GM18951 (cell line): ENCODE results near the gene DNAJC27.

Experiments used
- POLR2A ChIP-seq: IDR thresholded peaks from 4 replicates; pipeline ENCODE4 v1.6.1; 2011; ENCODE audit warnings: mild to moderate bottlenecking; ENCODE audit not compliant: insufficient read length, insufficient read depth; ENCODE audit errors: extremely low read depth
- in situ Hi-C: fragments of 300-500 bp; cut with MboI; formaldehyde crosslinking; loops from one replicate; pipeline ENCODE4 v1.12.0; 2022; ENCODE audit warnings: low sequenced_read_pairs, mixed read lengths, inconsistent platforms; ENCODE audit not compliant: unreplicated experiment

The DNAJC27 gene

DNA sequence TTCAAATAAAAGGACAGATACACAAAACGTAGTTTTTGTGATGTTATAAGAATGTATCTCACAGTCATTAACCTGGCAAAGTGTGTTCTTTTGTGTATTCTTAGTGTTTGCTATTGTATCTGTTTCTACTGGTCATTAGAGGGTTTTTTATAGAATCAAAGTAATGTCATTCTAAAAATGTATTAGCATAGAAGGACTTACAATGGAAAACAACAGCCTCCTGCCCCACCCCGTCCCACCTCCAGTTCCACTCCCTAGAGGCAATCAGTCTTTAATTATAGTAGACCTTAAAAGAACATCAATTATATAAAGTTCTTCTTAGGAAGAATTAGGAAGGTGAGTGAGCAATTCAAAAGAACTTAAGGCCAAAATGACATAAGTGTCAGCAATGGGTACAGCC is 13.8 kb downstream of the DNAJC27 start:
- in situ Hi-C loops, result no loop called here
- TF ChIP-seq POLR2A, result no peak

DNA sequence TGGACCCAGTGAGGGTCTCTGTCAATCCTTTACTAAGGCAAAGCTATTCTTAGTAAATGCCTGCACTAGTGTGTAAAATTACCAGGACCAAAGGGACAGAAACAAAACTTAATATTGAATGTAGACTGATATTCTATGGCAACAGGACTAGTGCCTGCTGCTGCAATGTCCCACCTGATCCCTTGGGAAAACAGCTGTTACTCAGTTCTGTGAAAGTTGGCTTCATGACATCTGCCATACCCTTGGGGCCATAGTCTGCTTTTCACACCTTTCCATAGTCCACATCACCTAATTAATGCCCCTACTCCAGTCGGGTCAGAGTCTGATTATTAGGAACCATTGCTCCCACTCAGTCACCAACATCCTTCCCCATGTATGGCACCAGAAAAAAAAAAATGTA is 14.5 kb downstream of the DNAJC27 start:
- TF ChIP-seq POLR2A, result no peak
- in situ Hi-C loops, result no loop called here

DNA sequence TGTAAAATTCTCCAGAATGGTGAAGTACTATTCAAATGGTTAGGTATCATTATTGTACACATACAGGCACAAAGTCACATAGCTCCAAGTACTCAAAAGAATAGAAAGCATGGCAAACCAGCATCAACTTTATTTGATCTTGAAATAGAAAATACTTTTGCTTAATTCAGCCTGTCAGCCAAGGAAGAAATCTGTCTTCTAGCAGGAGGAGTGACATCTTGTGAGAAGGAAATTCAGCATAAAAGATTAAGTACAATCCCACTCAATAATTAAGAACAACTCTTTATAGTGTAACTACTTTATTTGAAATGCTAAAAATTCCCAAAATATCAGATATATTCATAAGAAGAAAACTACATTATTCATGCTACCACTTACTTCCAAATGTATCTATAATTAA is 15.8 kb downstream of the DNAJC27 start:
- TF ChIP-seq POLR2A, result no peak
- in situ Hi-C loops, result no loop called here

DNA sequence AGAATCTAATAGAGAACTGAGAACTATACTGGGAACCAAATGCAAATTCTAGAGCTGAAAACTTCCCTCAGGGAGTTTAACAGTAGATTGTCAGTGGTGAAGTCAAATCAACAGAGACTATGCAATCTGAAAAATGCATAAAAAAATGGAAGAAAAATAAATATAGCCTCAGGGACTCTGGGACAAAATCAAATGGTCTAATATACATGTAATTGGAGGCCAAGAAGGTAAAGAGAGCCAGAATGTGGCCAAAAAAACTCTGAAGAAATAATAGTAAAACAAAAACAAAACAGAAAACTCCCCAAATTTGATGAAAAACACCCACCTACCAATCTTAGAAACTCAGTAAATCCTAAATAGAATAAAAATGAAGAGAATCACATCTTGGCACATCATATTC is 16.5 kb downstream of the DNAJC27 start:
- TF ChIP-seq POLR2A, result no peak
- in situ Hi-C loops, result no loop called here

DNA sequence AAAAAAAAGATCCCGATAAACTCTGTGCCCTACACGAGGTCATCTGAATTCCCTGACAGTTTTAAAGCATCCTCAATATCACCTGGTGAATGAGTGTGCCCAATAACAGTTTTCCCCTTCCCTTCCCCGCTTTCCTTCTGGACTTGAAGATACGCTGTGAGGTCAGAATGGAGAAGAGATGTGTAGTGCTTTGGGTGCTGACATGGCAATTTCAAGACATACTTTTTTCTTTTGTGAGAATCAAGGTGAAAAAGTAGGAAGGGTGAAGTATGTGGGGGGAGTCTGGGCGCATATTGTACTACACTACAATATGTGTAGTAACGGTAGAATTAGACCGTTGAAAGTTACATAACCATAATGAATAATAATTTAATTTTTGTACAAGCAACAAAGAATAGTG is 21.7 kb downstream of the DNAJC27 start:
- TF ChIP-seq POLR2A, result no peak
- in situ Hi-C loops, result no loop called here

DNA sequence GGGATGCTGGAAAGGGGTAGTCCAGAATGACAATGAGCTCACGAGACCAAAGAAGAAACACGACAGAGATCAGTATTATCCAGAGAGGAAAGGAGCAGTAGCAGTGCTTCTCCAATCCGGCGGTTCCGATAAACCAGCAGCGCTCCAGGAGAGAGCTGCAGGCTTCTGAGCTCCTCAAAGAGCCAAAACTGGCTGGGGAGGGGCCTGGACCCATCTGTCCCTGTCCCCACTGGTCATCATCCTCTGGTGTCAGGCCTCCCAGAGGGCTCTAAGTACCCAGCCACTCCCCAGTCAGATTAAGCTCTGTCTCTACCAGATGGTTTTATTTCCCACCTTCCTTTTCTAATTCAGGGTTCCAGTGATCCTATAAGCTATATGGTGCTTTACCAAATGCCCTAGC is 23.2 kb downstream of the DNAJC27 start:
- in situ Hi-C loops, result no loop called here
- TF ChIP-seq POLR2A, result no peak

DNA sequence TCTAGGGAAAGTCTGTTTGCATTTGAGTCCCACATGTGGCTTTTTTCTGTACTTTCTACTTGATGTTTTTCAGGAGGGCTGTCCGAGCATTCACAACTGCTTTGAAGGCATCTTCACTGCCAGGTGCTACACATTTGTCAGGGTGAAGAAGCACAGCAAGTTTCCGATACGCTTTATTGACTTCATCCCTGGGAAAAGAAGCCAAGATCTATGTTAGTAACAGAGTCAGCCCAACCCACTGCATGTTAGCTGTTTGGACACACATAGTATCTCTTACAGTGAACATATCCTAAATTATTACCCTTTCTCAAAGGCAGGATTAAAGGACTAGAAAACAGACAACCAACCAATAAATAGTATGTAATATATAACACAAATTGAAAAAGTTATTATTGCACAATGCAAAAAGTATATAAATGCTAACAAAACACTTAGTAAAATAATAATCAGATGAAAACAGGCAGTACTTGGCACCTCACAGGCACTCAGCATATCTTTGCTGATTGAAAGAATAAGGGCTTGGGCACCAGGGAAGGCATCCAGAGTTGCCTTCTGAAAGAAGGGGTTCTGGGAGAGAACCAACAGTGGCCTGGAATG is 24.1 kb downstream of the DNAJC27 start:
- TF ChIP-seq POLR2A, result no peak
- in situ Hi-C loops, result no loop called here

DNA sequence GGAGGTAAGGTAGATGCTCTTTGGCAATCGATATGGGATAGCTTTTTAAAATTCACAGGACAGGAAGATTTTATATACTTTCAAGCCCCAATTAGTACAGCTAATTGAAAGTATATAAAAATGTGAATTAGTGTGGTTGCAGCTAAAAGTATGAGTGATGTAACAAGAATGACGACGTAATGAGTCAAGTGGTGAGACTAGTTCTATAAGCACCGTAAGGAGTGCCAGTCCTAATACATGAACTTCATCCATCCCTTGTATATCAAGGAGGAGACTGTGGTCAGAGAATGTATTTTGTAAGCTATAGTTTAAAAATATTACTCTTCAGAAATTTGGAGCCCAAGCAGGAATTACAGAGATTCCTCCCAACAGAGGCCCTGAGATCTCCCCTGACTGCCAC is 25.8 kb downstream of the DNAJC27 start:
- no peak for TF ChIP-seq POLR2A
- in situ Hi-C loops, result no loop called here

DNA sequence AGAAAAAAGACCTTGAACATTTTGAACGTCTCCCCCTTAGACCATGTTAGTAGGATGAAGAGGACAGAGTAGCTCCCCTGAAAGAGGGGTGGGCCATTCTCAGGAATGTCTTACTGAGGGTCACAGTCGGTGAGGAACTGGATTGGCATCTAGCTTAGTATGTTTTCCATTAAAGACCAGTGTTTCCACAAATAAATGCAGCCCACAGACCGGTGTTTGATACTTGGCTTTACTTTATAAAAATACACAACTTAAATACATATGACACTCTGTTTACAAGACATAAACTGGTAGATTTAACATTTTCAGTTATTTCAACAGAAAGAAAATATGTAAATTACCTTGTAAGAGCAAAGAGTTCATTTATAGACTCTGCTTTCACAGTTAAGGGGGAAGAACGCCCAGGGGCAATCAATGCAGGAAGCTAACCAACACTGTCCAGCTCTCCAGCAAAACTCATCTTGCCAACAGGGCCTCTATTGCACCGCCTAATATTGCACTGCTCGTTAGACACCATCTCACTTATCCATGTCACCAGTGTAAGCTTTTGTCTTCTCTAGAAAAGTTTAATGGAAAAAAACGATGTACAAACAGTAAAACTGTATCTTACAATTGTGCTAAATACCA is 28.2 kb downstream of the DNAJC27 start:
- TF ChIP-seq POLR2A, result no peak
- in situ Hi-C loops, result no loop called here

DNA sequence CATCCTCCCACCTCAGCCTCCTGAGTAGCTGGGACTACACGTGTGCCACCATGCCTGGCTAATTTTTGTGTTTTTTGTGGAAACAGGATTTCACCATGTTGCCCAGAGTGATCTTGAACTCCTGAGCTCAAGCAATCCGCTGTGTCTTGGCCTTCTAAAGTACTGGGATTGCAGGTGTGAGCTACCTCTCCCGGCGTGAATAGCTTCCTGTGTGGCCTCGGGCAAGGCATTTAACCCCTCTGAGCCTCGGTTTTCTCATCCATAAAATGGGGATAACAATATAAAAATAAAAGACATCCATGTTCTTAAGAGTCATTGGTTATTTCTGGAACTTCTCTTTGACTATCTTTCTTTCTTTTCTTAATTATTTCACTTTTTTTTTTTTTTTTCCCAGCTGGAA is 32.4 kb downstream of the DNAJC27 start:
- no peak for TF ChIP-seq POLR2A
- in situ Hi-C loops, result no loop called here

DNA sequence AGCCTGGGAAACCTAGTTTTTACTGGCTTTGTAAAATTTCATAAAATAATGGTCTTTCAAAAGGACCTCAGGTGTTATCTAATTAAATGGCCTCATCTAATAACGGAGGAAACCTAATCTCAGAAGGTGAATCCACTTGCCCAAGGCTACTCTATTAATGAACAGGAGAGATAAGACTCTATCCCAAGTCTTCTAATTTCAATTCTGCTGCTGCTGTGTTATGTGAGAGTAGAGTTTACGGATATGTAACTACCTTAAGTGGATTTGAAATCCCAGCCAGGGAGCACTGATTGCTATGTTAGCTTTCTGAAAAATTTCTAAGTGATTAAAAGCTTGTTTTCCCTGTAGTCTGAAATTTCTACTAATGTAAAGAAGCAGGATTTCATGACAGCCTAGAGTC is 34.5 kb downstream of the DNAJC27 start:
- in situ Hi-C loops, result no loop called here
- no peak for TF ChIP-seq POLR2A

DNA sequence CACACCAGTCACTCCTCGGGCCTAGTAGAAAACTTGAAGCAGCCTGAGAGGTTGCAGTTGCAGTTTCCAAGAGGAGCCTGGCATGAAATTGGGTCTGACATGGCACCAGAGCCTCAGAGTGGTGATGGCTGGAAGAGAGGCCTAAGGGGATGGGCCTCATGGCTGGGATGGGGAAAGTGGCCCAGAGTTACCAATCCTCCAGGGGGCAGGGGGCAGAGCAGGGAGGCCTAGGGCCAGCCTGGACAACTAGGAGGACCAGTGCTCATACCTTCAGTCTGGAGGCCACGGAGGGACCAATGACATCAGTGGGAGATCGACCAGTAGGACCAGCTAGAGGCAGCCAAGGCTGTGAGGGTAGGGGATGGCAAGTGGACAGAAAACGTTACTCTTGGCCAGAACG is 36.6 kb downstream of the DNAJC27 start:
- TF ChIP-seq POLR2A, result no peak
- in situ Hi-C loops, result no loop called here

DNA sequence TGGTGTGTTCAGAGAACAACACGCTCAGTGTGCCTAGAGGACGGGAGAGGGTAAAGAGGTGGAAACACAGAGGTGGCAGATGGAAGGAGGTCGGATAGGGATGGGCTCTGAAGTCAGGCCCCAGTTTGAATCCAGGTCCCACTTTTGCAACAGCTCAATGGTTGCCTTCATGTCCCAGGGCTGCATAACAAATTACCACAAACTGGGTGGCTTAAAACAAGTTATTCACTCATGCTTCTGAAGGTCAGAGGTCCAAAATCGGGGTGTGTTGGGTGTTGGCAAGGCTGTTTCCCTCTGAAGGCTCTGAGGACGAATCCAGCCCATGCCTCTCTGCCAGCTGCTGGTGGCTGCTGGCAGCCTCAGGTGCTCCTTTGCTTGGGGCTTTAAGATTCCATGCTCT is 39.0 kb downstream of the DNAJC27 start:
- no peak for TF ChIP-seq POLR2A
- in situ Hi-C loops, result no loop called here

DNA sequence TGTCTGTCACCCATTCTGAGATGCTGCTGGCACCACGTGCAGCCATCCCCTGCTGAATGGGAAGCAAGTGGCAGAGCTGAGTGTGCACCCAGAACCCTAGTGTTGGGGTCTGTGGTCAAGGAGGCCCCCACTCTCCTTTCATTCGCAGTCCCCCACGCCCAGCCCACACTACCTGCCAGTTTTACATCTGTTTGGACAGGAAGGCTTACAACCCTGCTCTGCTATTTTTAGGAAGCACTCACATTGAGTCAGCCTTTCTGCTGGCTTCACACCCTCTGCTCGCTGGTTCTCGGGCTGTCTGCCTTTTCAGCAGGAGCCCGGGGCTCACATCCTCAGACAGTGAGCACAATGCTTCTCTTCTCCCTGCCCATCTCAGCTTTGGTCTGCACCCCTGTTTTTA is 41.0 kb downstream of the DNAJC27 start:
- no peak for TF ChIP-seq POLR2A
- in situ Hi-C loops, result no loop called here

DNA sequence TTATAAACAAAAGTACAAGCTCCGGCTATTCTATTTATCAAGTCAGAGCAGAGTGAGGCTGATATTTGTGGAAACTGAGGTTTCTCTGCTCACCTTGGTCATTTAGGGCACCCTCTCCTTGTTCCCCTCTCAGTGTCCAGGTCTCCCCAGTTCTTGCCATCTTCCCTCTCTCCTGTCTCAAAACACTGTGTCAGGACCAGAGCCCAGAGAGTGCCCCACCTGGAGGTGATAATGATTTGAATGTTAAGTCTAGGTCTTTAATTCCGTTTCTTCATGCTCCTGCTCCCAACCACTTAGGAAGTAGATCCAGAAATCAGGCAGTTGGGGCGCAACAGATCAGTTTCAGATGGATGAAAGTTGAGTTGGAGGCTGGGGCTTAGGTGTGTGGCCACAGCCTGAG is 42.5 kb downstream of the DNAJC27 start:
- in situ Hi-C loops, result no loop called here
- TF ChIP-seq POLR2A, result no peak
